ENCODE measurements around the gene SLC37A4. TPM values are rescaled to one million over a fixed set of nuclear protein-coding genes. Genes with fewer than 3 reads are reported as not detected.

The SLC37A4 gene
- total and polyA plus RNA-seq, 2 of the 13 experiments (the other 11 are each of a cell fraction or from before 2014, with no cell fraction given): 43.0 to 56.1 TPM

GRCh38 chr11:119038884-119039283, 8.2 kb upstream of the SLC37A4 start:
- intact Hi-C loops (cut with micrococcal nuclease; ENCODE audit: unreplicated experiment) (no loop called here), in situ Hi-C loops (cut with HindIII; ENCODE audit: extremely low pct_ligation_motif_present, low pct_unique_long_range_greater_than_20kb) (no loop called here)
- Histone ChIP-seq H3K79me2 (ENCODE audit: insufficient read depth, low read length) (no peaks in the 10 kb centered on the region), H3K36me3 (replicated peaks in 1 of 2; ENCODE audit: control insufficient read depth in 1 of 2, insufficient read depth in 2 of 2, low read length in 2 of 2) (no peaks in the 10 kb centered on the region), H3K9me3 (ENCODE audit: low read length) (no peaks in the 10 kb centered on the region), H2AFZ (ENCODE audit: low read length) (no peak overlapping the region), H4K20me1 (ENCODE audit: insufficient read depth, low read length) (no peaks in the 10 kb centered on the region), H3K9ac (ENCODE audit: insufficient read depth, low read depth, low read length) (no peak overlapping the region), H3K4me2 (ENCODE audit: low read depth, low read length) (0 out of 2 replicates have a peak overlapping the region, but pooled peaks have one; percentile 1), H3K4me3 (replicated peaks in 1 of 3; ENCODE audit: insufficient read depth in 1 of 3, low read depth in 2 of 3, low read length in 3 of 3) (no peak overlapping the region), H3K27ac (ENCODE audit: extremely low read length, insufficient read depth, low read length) (no peak overlapping the region), H3K27me3 (ENCODE audit: control insufficient read depth in 1 of 2, insufficient read depth in 2 of 2, low read length in 2 of 2) (no peaks in the 10 kb centered on the region; a peak in 1 of 5 replicates), H3K4me1 (ENCODE audit: insufficient read depth, low read length) (peaks cover 16% of the 10 kb centered on the region; the same call in 1 of the 2 replicates)
- TF ChIP-seq CERS6 (CRISPR knock-in tag; IDR thresholded peaks at IDR 0.05): no peak
- no peak for TF ChIP-seq FOXJ3 (CRISPR knock-in tag; IDR thresholded peaks at IDR 0.05; ENCODE audit: borderline replicate concordance)
- TF ChIP-seq TGIF2 (CRISPR knock-in tag; IDR thresholded peaks at IDR 0.05): no peak
- TF ChIP-seq SAFB2 (CRISPR knock-in tag; IDR thresholded peaks at IDR 0.05; ENCODE audit: borderline replicate concordance, low read depth): no peak
- TF ChIP-seq ZNF143 (CRISPR knock-in tag; IDR thresholded peaks at IDR 0.05): no peak
- no peak for TF ChIP-seq ZNF800 (CRISPR knock-in tag; IDR thresholded peaks at IDR 0.05)
- no peak for TF ChIP-seq ZFAT (CRISPR knock-in tag; conservative IDR thresholded peaks at IDR 0.05)
- TF ChIP-seq U2AF2 (IDR thresholded peaks at IDR 0.05; ENCODE audit: low read depth, low read length): no peak
- TF ChIP-seq ZBTB2 (CRISPR knock-in tag; IDR thresholded peaks at IDR 0.05; ENCODE audit: low read depth): no peak
- TF ChIP-seq ZNF710 (CRISPR knock-in tag; IDR thresholded peaks at IDR 0.05; ENCODE audit: borderline replicate concordance): no peak
- ChIA-PET POLR2A (no interaction called here), CTCF (ENCODE audit: low intra/inter-chr PET ratio, low total read pairs) (no interaction called here)
- 34% methylated on average over 5 of the region's 5 CpGs for WGBS (ENCODE audit: low lambda C conversion rate)
- no TSS peak for BruUV-seq (replicated peaks)
- DNase-seq (ENCODE audit: low spot score) (no peak), ATAC-seq (no peak), FAIRE-seq (no peak)

Measured in HepG2 (cell line).